GM19452 (cell line): ENCODE data around the gene PLOD1.
"Not testable (repeated sequence)": the region's sequence is repeated elsewhere in the genome, so short reads cannot be mapped to it uniquely, and the experiment has no call there.

Source experiments
- ATAC-seq: cut with Tn5 transposase; IDR thresholded peaks from one replicate; pipeline ENCODE4 v1.9.1; 2021; ENCODE audit not compliant: unreplicated experiment

PLOD1 gene

DNA sequence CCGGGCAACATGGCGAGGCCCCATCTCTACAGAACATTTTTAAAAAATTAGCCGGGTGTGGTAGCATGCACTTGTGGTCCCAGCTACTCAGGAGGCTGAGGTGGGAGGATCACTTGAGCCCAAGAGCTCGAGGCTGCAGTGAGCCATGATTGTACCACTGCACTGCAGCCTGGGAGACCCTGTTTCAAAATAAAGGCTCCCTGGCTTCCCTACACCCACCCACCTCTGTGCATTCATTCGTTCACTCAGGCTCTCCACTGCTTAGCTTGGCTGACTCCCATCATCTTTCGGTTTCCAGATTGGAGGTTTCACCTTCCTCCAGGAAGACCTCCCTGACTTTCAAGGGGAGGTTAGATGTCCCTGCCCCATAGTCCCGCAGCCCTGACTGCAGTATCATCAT, 22.5 kb upstream of the PLOD1 start:
- ATAC-seq = no peak

- not testable (repeated sequence) for ATAC-seq
Observed at GRCh38 chr1:11912482-11913216, 21.9 kb upstream of the PLOD1 start.

GRCh38 chr1:11913291-11913690, 21.2 kb upstream of the PLOD1 start:
- ATAC-seq = no peak

DNA sequence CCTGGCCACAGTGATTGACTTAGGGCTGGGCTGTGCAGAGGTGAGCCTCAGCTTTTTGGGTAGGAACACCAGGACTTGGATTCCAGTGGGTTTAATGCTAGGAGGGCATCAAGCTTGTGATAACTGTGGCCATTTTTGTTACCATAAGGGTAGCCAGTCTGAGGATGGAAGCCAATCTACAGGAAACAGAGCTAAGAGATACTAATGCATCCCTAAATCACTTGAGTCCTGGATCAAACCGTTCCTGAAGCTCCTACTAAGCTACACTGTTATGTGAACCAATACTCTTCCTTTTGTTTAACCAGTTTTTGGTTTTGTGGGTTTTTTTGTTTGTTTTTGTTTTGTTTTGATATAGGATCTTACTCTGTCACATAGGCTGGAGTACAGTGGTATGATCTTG, 20.5 kb upstream of the PLOD1 start:
- no peak for ATAC-seq

- no peak for ATAC-seq
Observed at GRCh38 chr1:11918799-11919519, 15.6 kb upstream of the PLOD1 start.

DNA sequence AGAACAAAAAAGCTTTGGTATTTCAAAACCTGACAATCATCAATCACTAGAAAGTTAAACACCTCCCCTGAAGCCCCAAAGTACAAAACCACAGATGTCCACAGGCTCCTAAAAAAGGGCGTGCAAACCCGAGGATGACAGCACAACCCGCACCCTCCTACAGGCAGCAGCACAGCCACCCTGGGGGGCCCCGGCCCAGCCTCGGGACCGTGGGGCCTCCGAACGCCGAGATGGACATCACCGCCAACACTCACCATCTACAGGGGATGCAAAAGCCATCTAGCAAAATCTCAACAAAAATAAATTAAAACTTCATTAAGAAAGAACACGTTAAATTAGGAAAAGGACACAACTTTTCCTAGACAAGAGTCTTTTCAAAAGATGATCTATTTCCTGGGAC, 14.9 kb upstream of the PLOD1 start:
- no peak for ATAC-seq

DNA sequence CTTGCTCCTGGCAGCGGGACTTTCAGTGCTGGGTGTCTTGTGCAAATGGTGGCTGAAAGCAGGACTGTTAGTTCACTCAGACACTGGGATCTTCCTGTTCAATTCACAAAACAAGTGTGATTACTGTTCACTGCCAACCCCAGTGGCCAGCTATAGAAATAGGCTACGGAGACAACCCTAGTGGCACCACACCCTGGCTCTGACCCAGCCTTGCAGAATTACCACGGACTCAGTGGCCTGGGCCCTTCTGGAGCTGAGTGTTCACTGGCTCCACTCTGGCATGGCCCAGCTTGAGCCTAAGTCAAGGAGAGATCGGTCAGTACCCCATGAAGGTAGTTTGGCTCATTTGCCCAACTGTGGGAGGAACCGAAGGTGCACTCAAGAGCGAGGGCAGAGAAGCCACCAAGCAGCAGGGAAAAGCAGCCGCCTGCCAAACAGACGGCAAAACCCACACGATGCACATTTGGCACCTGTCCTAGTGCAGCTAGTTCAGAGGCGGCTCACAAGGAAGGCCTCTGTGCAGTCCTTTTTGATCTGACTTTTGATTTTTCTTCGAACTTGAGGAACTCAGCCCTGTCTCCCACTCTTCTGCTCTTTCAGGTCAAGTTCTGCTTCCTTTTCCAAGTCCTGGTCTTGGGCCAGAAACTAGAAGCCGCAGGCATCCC, 14.1 kb upstream of the PLOD1 start:
- ATAC-seq = no peak

DNA sequence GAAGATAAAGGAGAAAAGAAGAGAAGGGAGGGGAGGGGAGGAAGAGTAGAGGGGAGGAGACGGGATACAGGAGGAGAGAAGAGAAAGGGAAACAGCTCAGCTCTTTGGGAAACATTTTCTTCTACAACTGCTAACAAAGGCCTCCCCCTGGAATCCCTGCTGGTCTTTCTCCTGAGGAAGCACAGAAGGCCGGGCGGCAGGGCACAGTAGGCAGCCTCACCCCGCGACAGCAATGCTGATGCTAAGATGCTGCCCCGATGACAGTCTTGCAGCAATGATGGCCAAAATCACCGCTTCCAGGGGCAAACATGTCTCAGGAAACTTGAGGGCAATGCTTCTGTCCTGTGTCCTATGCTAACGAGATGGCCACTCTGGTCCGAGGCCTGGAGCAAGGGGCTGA, 13.5 kb upstream of the PLOD1 start:
- no peak for ATAC-seq

GRCh38 chr1:11923069-11923826, 11.3 kb upstream of the PLOD1 start:
- ATAC-seq = no peak

DNA sequence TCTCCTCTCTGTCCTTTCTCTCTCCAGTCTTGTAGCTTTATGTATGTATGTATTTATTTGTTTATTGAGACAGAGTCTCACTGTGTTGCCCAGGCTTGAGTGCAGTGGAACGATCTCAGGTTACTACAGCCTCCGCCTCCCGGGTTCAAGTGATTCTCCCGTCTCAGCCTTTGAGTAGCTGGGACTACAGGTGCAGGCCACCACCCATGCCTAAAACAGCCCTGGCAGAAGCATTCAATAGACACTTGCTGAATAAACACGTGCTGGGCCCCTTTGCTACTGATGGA, 10.7 kb upstream of the PLOD1 start:
- no peak for ATAC-seq

- ATAC-seq = no peak
Observed at GRCh38 chr1:11924334-11925195, 10.0 kb upstream of the PLOD1 start.

DNA sequence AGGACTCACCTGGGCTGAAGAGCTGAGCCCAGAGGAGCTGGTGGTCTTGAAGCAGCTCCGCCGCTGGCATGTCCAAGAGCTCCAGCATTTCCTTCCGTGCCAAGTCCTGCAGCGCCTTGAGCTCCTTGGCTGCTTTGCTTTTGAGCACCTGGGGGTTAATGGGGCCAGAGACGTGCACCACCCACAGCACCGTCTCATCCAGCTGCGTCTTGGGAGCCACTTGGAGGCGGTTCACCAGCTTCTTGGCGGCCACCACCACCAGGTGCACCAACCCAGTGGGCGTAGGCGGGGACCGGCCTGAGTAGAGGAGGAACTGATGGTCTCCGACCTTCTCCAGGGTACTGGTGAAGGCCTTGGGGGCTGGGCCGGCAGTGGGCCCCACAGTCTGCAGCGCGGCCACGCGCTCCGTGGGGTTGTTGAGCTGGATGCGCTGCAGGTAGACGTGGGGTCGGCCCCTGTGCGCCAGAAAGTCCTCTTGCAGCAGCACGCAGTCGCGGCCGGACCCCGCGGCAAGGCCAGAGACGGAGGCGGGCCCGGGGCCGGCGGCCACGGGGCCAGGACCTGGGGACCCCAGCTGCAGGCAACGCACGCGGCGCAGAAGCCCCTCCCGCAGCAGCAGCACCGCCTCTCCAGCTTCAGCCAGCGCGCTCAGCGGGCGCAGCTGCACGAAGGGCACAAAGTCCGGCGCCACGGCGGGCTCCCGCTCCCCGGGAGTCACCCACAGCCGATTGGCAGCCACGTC, 9.2 kb upstream of the PLOD1 start:
- peak; percentile 17 for ATAC-seq

DNA sequence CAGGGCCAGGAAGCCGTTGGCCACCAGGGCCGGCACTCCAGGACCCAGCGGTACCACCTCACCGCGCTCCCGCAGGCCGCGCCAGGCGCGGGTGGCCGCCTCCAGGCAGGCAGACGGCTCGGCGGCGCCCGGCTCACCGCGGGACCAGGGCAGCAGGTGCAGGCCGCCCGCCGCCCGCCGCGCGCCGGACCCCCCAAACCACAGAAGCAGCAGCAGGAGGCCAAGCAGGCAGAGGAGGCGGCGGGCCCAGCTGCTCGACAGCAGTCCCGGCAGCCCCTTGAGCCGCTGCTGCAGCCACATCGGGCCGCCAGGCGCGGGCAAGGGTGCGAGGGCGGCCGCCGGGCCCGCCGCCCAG, 8.6 kb upstream of the PLOD1 start:
- ATAC-seq = peak; percentile 37

- ATAC-seq = no peak
Observed at GRCh38 chr1:11927866-11928592, 6.5 kb upstream of the PLOD1 start.

GRCh38 chr1:11929849-11930248, 4.7 kb upstream of the PLOD1 start:
- ATAC-seq = no peak

DNA sequence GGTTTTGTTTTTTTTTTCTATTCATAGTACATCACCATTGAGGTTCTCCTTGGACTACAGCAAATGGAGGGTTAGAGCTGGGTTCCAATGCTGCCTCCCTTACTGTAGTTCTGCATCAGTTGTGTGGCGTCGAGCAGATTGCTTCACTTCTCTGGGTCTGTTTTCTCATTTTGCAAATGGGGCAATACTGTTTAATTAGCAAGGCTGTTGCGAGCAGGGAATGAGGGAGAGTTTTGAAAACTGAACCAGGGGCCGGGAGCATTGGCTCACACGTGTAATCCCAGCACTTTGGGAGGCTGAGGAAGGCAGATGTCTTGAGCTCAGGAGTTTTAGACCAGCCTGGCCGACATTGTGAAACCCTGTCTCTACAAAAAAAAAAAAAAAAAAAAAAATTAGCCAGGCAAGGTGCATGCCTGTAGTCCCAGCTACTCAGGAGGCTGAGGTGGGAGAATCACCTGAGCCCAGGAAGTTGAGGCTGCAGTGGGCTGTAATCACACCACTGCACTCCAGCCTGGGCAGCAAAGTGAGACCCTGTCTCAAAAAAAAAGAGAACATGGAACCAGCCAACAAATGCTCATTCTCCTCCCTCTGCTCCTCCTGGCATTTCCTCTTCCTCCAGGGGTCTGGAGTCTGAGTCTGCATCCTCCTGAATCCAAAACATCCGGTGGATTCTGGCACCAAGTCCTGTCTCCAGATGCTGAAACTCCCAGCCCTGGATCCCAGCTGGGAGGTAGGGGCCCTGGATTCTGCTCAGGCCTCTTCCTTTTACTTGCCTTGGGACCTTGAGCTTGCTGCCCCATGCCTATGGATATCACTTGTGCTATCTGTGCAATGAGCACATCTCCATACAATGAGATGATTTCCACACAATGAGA, 3.7 kb upstream of the PLOD1 start:
- no peak for ATAC-seq

DNA sequence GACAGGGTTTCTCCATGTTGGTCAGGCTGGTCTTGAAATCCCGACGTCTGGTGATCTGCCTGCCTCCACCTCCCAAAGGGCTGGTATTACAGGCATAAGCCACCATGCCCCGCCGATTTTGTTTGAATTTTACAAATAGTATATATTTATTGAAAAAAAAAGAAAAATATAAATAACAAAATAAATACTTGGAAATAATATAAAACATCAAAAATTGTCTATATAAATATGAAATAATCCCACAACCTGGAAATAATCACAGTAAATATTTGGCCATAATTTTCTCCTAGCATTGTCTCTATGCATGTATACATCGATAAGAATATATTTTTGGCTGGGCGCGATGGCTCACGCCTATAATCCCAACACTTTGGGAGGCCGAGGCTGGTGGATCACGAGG, 2.7 kb upstream of the PLOD1 start:
- ATAC-seq = no peak

- no peak for ATAC-seq
Observed at GRCh38 chr1:11935057-11935412, 518 bp downstream of the PLOD1 start.

GRCh38 chr1:11935733-11936132, 1.2 kb downstream of the PLOD1 start:
- ATAC-seq = not testable (repeated sequence)
